H9 (cell line): ENCODE data around the gene POLE3. TPM values are rescaled to one million over a fixed set of nuclear protein-coding genes. Genes with fewer than 3 reads are reported as not detected.

Experiments
- DNase-seq: peaks from one replicate; pipeline ENCODE4 v3.0.0-alpha.2; 2017
- H2AFZ ChIP-seq: one replicate; pipeline ENCODE4 v1.6.1; 2013; ENCODE audit warnings: mild to moderate bottlenecking, low read length, control low read depth, moderate library complexity
- H2AK5ac ChIP-seq: 2 replicates; pipeline ENCODE4 v1.6.1; 2013; ENCODE audit warnings: low read length, control low read depth, mixed read lengths; ENCODE audit not compliant: insufficient read length
- H2BK120ac ChIP-seq: one replicate; pipeline ENCODE4 v1.6.1; 2013; ENCODE audit warnings: low read depth, mild to moderate bottlenecking, low read length, control low read depth, inconsistent platforms; ENCODE audit not compliant: poor library complexity, severe bottlenecking
- H2BK12ac ChIP-seq: 2 replicates; pipeline ENCODE4 v1.6.1; 2013; ENCODE audit warnings: low read length, control low read depth, mixed read lengths, low read depth; ENCODE audit not compliant: insufficient read length
- H2BK15ac ChIP-seq: 2 replicates; pipeline ENCODE4 v1.6.1; 2013; ENCODE audit warnings: low read depth, low read length, control low read depth
- H2BK20ac ChIP-seq: one replicate; pipeline ENCODE4 v1.6.1; 2013; ENCODE audit warnings: low read depth, mild to moderate bottlenecking, low read length, control low read depth, inconsistent platforms; ENCODE audit not compliant: poor library complexity, severe bottlenecking
- H2BK5ac ChIP-seq: 2 replicates; pipeline ENCODE4 v1.6.1; 2013; ENCODE audit warnings: low read length, control low read depth, mixed read lengths; ENCODE audit not compliant: insufficient read length
- H3K14ac ChIP-seq: 2 replicates; pipeline ENCODE4 v1.6.1; 2013; ENCODE audit warnings: low read length, control low read depth; ENCODE audit not compliant: insufficient read depth
- H3K18ac ChIP-seq: 2 replicates; pipeline ENCODE4 v1.6.1; 2013; ENCODE audit warnings: low read depth, mild to moderate bottlenecking, mixed read lengths, low read length, control low read depth; ENCODE audit not compliant: insufficient read length
- H3K23ac ChIP-seq: 2 replicates; pipeline ENCODE4 v1.6.1; 2013; ENCODE audit warnings: low read length, control low read depth, mixed read lengths, low read depth; ENCODE audit not compliant: insufficient read length
- H3K23me2 ChIP-seq: 2 replicates; pipeline ENCODE4 v1.6.1; 2013; ENCODE audit warnings: low read depth, mild to moderate bottlenecking, mixed read lengths, low read length, control low read depth; ENCODE audit not compliant: insufficient read length, poor library complexity, severe bottlenecking
- H3K27ac ChIP-seq: 2 replicates; pipeline ENCODE4 v1.5.1; 2013; ENCODE audit warnings: low read length, control low read depth, mixed read lengths, low read depth; ENCODE audit not compliant: insufficient read length
- H3K27me3 ChIP-seq: 2 replicates; pipeline ENCODE4 v1.6.1; 2013; ENCODE audit warnings: low read length, control low read depth, inconsistent platforms; ENCODE audit not compliant: insufficient read depth
- H3K4ac ChIP-seq: 2 replicates; pipeline ENCODE4 v1.6.1; 2013; ENCODE audit warnings: low read depth, mild to moderate bottlenecking, control low read depth, inconsistent platforms, low read length, moderate library complexity
- H3K4me1 ChIP-seq: 2 replicates; pipeline ENCODE4 v1.6.1; 2013; ENCODE audit warnings: low read length, control low read depth, inconsistent platforms; ENCODE audit not compliant: insufficient read depth
- H3K4me2 ChIP-seq: 2 replicates; pipeline ENCODE4 v1.6.1; 2013; ENCODE audit warnings: low read length, control low read depth, mixed read lengths; ENCODE audit not compliant: insufficient read length, insufficient read depth
- H3K56ac ChIP-seq: 2 replicates; pipeline ENCODE4 v1.6.1; 2013; ENCODE audit warnings: low read depth, mild to moderate bottlenecking, mixed read lengths, low read length, control low read depth; ENCODE audit not compliant: insufficient read length
- H3K79me1 ChIP-seq: 2 replicates; pipeline ENCODE4 v1.6.1; 2013; ENCODE audit warnings: low read depth, mild to moderate bottlenecking, moderate library complexity, low read length, control low read depth, inconsistent platforms; ENCODE audit not compliant: insufficient read depth, poor library complexity, severe bottlenecking
- H3K79me2 ChIP-seq: 2 replicates; pipeline ENCODE4 v1.6.1; 2013; ENCODE audit warnings: low read length, control low read depth, inconsistent platforms; ENCODE audit not compliant: insufficient read depth
- H3K9ac ChIP-seq: 2 replicates; pipeline ENCODE4 v1.6.1; 2013; ENCODE audit warnings: low read length, control low read depth, mixed read lengths; ENCODE audit not compliant: insufficient read length; ENCODE audit errors: extremely low read depth
- H3K9me3 ChIP-seq: one replicate; pipeline ENCODE4 v1.6.1; 2013; ENCODE audit warnings: low read depth, low read length, inconsistent platforms; ENCODE audit not compliant: control insufficient read depth
- H3T11ph ChIP-seq: one replicate; pipeline ENCODE4 v1.6.1; 2013; ENCODE audit warnings: mild to moderate bottlenecking, low read length, control low read depth, inconsistent platforms
- H4K20me1 ChIP-seq: one replicate; pipeline ENCODE4 v1.6.1; 2013; ENCODE audit not compliant: control insufficient read depth, insufficient read length, insufficient read depth
- H4K5ac ChIP-seq: 2 replicates; pipeline ENCODE4 v1.6.1; 2013; ENCODE audit warnings: low read depth, mild to moderate bottlenecking, mixed read lengths, low read length, control low read depth; ENCODE audit not compliant: insufficient read length
- H4K8ac ChIP-seq: replicated peaks from 2 replicates; pipeline ENCODE4 v1.6.1; 2013; ENCODE audit warnings: low read length, control low read depth, mixed read lengths, low read depth; ENCODE audit not compliant: insufficient read length
- H4K91ac ChIP-seq: 2 replicates; pipeline ENCODE4 v1.6.1; 2013; ENCODE audit warnings: low read depth, mild to moderate bottlenecking, moderate library complexity, mixed read lengths, low read length, control low read depth; ENCODE audit not compliant: insufficient read length
- H3K27ac Mint-ChIP-seq, 3 experiments: 2 replicates in 2 of 3; 3 replicates in 1 of 3; pipeline ENCODE4 v1.8.0; 2020 to 2021; ENCODE audit warnings: mixed read lengths in 3 of 3, mild to moderate bottlenecking in 1 of 3, moderate library complexity in 1 of 3
- H3K27me3 Mint-ChIP-seq: 2 replicates; pipeline ENCODE4 v1.8.0; 2021; ENCODE audit warnings: low read depth, mild to moderate bottlenecking, moderate library complexity, mixed read lengths
- H3K36me3 Mint-ChIP-seq, 3 experiments: 2 replicates in 2 of 3; 3 replicates in 1 of 3; pipeline ENCODE4 v1.8.0; 2020 to 2021; ENCODE audit warnings: low read depth in 3 of 3, mixed read lengths in 3 of 3; ENCODE audit not compliant: insufficient read depth in 1 of 3
- H3K4me1 Mint-ChIP-seq, 2 experiments: 2 replicates each; pipeline ENCODE4 v1.8.0; 2020; ENCODE audit warnings: mixed read lengths in 2 of 2
- H3K4me3 Mint-ChIP-seq, 2 experiments: 2 replicates in 1 of 2; 3 replicates in 1 of 2; pipeline ENCODE4 v1.8.0; 2020 to 2021; ENCODE audit warnings: mild to moderate bottlenecking in 2 of 2, mixed read lengths in 2 of 2, moderate library complexity in 1 of 2
- H3K9me3 Mint-ChIP-seq, 2 experiments: 2 replicates in 1 of 2; 3 replicates in 1 of 2; pipeline ENCODE4 v1.8.0; 2020; ENCODE audit warnings: mild to moderate bottlenecking in 2 of 2, mixed read lengths in 2 of 2, moderate library complexity in 1 of 2
- CTCF ChIP-seq: fragments of 200-600 bp; sonication (generic); conservative IDR thresholded peaks from 3 replicates; pipeline ENCODE4 v1.8.0; 2021; ENCODE audit warnings: antibody characterized with exemption, mild to moderate bottlenecking
- WGBS: extraction: QIAGEN DNeasy Blood & Tissue Kit; methylation state at CpG from one replicate; pipeline ENCODE4 v1.1.7; 2013; ENCODE audit warnings: missing lambda C conversion rate, low lambda C conversion rate, mixed read lengths; ENCODE audit not compliant: insufficient read length; ENCODE audit errors: extremely low coverage; 5-methylcytosine and 5-hydroxymethylcytosine counted together
- total RNA-seq: library from RNA; stranded (reverse); gene quantifications from 2 replicates; pipeline ENCODE4 v1.2.1, GENCODE V29; 2021

Gene POLE3
- total RNA-seq, 1 experiment from 2014 or later = 82.4 TPM

DNA sequence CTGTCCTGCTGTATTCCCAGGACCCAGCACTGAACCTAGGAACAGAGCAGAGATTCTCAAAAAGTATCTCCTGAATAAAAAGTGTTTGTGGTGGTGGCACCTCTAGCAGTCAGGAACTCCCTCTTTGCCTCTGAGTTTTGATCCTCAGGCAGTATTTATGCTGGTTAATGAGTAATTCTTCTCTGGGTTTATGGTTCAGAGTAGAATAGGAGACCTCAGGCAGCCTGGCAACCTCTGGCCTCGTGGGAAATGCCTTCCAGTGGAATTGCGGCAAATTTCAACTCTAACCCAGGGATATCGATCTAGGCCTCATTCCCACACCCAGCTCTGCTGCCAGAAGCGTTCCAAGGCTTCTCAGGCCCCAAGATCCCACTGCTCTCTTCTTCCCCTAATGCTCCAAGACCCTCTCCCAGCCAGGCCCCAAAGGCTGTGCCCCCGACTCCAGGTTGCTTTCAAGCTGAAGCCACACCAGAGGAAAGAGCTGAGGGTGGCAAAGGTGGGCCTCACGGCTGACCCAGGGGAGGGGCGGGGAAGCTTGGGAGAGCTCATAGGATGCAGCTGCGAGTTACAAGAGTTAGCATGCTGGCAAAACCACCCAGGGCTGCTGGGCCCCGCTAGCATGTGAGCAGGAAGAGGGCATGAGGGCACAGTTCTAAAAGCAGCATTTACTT lies 22.8 kb downstream of the POLE3 start:
- H2BK5ac ChIP-seq = no peak overlapping the region
- H3K4me2 ChIP-seq = no peak overlapping the region
- no peak for DNase-seq
- H2BK120ac ChIP-seq = no peak overlapping the region
- no peaks in the 10 kb centered on the region for H3K4me1 Mint-ChIP-seq
- H3K56ac ChIP-seq = no peak overlapping the region
- no peaks in the 10 kb centered on the region for H3K27me3 Mint-ChIP-seq
- no peaks in the 10 kb centered on the region for H4K20me1 ChIP-seq
- H3K9ac ChIP-seq = no peak overlapping the region
- H4K8ac ChIP-seq = no peak overlapping the region
- H3K9me3 Mint-ChIP-seq = no peaks in the 10 kb centered on the region
- no peak overlapping the region for H3T11ph ChIP-seq
- peak overlapping the region in 1 of 3 experiments; percentile 68; a peak in 1 of 7 replicates for H3K27ac Mint-ChIP-seq
- no peak overlapping the region for H3K4me3 Mint-ChIP-seq
- peaks cover 3 to 39% (median 31%) of the 10 kb centered on the region in 3 experiments; a peak in 5 of 7 replicates for H3K36me3 Mint-ChIP-seq
- no peaks in the 10 kb centered on the region for H3K79me1 ChIP-seq
- H3K23ac ChIP-seq = no peak overlapping the region
- no peak overlapping the region for H2AFZ ChIP-seq
- no peak overlapping the region for H4K5ac ChIP-seq
- H3K27me3 ChIP-seq = no peaks in the 10 kb centered on the region
- H3K27ac ChIP-seq = no peak overlapping the region
- no peak overlapping the region for H4K91ac ChIP-seq
- no peaks in the 10 kb centered on the region for H3K23me2 ChIP-seq
- TF ChIP-seq CTCF = no peak
- no peak overlapping the region for H3K18ac ChIP-seq
- no peaks in the 10 kb centered on the region for H3K79me2 ChIP-seq
- no CpG with 5 or more reads among the region's 9 CpGs for WGBS
- H3K9me3 ChIP-seq = no peaks in the 10 kb centered on the region
- no peaks in the 10 kb centered on the region for H3K4me1 ChIP-seq
- H3K14ac ChIP-seq = no peak overlapping the region
- H2AK5ac ChIP-seq = no peak overlapping the region
- H3K4ac ChIP-seq = no peak overlapping the region
- no peak overlapping the region for H2BK20ac ChIP-seq
- H2BK12ac ChIP-seq = no peak overlapping the region
- H2BK15ac ChIP-seq = no peak overlapping the region
